HG03103 (cell line): ENCODE data around the gene PRKCE.
A peak's percentile ranks its signal among the peaks of the same experiment; 100 is the strongest.

Experiments used
- ATAC-seq: cut with Tn5 transposase; IDR thresholded peaks from one replicate; pipeline ENCODE4 v1.9.1; 2021; ENCODE audit warnings: low read depth; ENCODE audit not compliant: unreplicated experiment

Gene PRKCE

GRCh38 chr2:45664635-45665261 lies 13.3 kb downstream of the PRKCE start:
- ATAC-seq = no peak

- ATAC-seq = no peak
Observed at GRCh38 chr2:45668509-45668908, 17.0 kb downstream of the PRKCE start.

- no peak for ATAC-seq
Observed at GRCh38 chr2:45669032-45669486, 17.6 kb downstream of the PRKCE start.

GRCh38 chr2:45670646-45671045 lies 19.2 kb downstream of the PRKCE start:
- no peak for ATAC-seq

GRCh38 chr2:45672138-45672537 lies 20.7 kb downstream of the PRKCE start:
- no peak for ATAC-seq

GRCh38 chr2:45674035-45674816 lies 22.8 kb downstream of the PRKCE start:
- no peak for ATAC-seq

GRCh38 chr2:45675263-45675812 lies 23.9 kb downstream of the PRKCE start:
- ATAC-seq = no peak

GRCh38 chr2:45676088-45676487 lies 24.6 kb downstream of the PRKCE start:
- ATAC-seq = no peak

- ATAC-seq = no peak
Observed at GRCh38 chr2:45678791-45679348, 27.4 kb downstream of the PRKCE start.

- no peak for ATAC-seq
Observed at GRCh38 chr2:45680351-45680967, 29.0 kb downstream of the PRKCE start.

- no peak for ATAC-seq
Observed at GRCh38 chr2:45681675-45682074, 30.2 kb downstream of the PRKCE start.

GRCh38 chr2:45683292-45683691 lies 31.8 kb downstream of the PRKCE start:
- no peak for ATAC-seq

- no peak for ATAC-seq
Observed at GRCh38 chr2:45684756-45685155, 33.3 kb downstream of the PRKCE start.

- ATAC-seq = no peak
Observed at GRCh38 chr2:45685260-45685659, 33.8 kb downstream of the PRKCE start.

- no peak for ATAC-seq
Observed at GRCh38 chr2:45687964-45688363, 36.5 kb downstream of the PRKCE start.

GRCh38 chr2:45688479-45689298 lies 37.2 kb downstream of the PRKCE start:
- ATAC-seq = no peak

GRCh38 chr2:45690231-45690630 lies 38.8 kb downstream of the PRKCE start:
- no peak for ATAC-seq

- peak; percentile 62 for ATAC-seq
Observed at GRCh38 chr2:45691171-45691999, 39.9 kb downstream of the PRKCE start.

GRCh38 chr2:45692566-45692965 lies 41.1 kb downstream of the PRKCE start:
- ATAC-seq = no peak
